Coronary artery (tissue), 2 donors: ENCODE measurements around the gene CD151.

Experiments used
- DNase-seq: peaks from one replicate; pipeline ENCODE4 v3.0.0-alpha.2; 2017; ENCODE audit warnings: low spot score
- H3K27ac ChIP-seq, 2 donors: fragments of 200-600 bp; sonication (generic); one replicate each; pipeline ENCODE4 v1.5.1; 2016 to 2019
- H3K4me3 ChIP-seq: fragments of 200-600 bp; sonication (generic); 2 replicates; pipeline ENCODE4 v1.5.1; 2016; ENCODE audit warnings: mild to moderate bottlenecking, moderate library complexity
- CTCF ChIP-seq: fragments of 200-600 bp; sonication (generic); IDR thresholded peaks from one replicate; pipeline ENCODE4 v1.5.1; 2019; ENCODE audit warnings: antibody characterized with exemption

CD151 gene

GRCh38 chr11:832529-833113 lies at the start of gene CD151:
Gene CD151 (plus strand): TSS chr11:832952. CDS start chr11:836070, 3,118 bp downstream.
- TF ChIP-seq CTCF: no peak
- Histone ChIP-seq H3K4me3 (peak within 1 kb of the TSS; percentile 76), H3K27ac (peak within 1 kb of the TSS; percentile 92 to 99)
- DNase-seq: no peak

DNA sequence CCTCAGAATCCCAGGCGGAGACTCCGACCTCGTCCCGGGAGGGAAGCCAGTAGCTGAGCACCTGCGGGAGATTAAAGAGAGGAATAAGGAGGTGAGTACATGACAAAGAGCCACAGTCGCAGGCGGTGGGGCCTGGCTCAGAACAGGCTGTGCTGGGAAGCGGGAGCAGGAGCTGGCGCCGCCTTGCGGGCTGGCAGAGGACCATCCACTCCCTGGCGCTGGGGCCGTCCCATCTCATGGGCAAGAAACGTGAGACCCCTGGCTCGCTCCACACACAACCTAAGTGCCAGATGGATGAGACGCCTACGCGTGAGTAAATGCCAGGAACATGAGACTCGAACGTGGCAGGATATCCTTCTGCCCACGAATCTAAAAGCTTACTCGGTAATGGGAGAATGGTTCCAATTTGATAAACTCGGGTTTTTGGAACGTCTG lies 49.2 kb upstream of the CD151 start:
- no peak for DNase-seq
- peak; percentile 49 for TF ChIP-seq CTCF
- peak overlapping the region in 1 of 2 donors; percentile 26 for H3K27ac ChIP-seq
- H3K4me3 ChIP-seq: peak overlapping the region; percentile 30

GRCh38 chr11:786235-787083 lies 46.3 kb upstream of the CD151 start:
- no peak for DNase-seq
- no peak overlapping the region for H3K4me3 ChIP-seq
- H3K27ac ChIP-seq: no peak overlapping the region
- no peak for TF ChIP-seq CTCF

- no peak overlapping the region for H3K4me3 ChIP-seq
- no peak for TF ChIP-seq CTCF
- DNase-seq: no peak
- H3K27ac ChIP-seq: no peak overlapping the region
These were observed 45.6 kb upstream of the CD151 start for GRCh38 chr11:787084-787675.

DNA sequence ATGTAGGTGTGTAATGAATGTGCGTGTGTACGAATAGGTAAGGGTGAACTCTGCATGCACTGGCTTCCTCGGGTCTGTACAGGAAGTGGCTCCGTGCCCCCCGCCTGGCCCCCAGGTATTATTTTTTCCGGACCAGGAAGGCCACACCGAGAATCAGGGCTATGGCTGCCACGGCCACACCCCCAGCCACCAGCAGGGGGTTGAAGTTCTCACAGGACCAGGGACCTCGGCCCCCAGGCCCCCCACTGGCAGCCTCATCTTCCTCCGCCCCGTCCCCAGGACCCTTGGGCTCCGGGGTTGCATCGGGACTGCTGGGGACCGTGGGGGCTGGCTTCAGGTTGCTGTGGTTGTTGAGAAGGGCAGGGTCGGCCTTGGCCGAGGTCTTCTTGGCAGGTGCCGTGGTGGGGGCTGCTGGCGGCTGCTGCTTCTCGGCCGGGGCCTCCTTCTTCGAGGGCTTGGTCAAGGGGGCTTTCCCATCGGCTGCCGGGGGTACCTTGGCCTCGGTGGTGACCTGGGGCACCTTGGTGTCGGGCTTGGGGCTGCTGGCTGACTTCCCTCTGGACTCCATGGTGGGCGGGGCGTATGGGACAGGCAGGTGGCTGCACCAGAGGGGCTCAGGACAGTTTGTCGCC lies 44.6 kb upstream of the CD151 start:
- DNase-seq: no peak
- Histone ChIP-seq H3K4me3 (no peak overlapping the region), H3K27ac (no peak overlapping the region)
- TF ChIP-seq CTCF: no peak

- Histone ChIP-seq H3K4me3 (peak overlapping the region; percentile 32), H3K27ac (no peak overlapping the region)
- no peak for DNase-seq
- TF ChIP-seq CTCF: no peak
These were observed 43.5 kb upstream of the CD151 start for GRCh38 chr11:788953-789940.
